Progenitor cell of endocrine pancreas (in vitro differentiated cells): Measurements from ENCODE around the gene SPEN. TPM values are rescaled to one million over a fixed set of nuclear protein-coding genes. Genes with fewer than 3 reads are reported as not detected.

Experiments
- DNase-seq: peaks from one replicate; pipeline ENCODE4 v3.0.0; 2021; ENCODE audit warnings: low spot score; ENCODE audit not compliant: unreplicated experiment
- H3K27ac Mint-ChIP-seq: 2 replicates; pipeline ENCODE4 v1.8.0; 2021; ENCODE audit warnings: mild to moderate bottlenecking, moderate library complexity, mixed read lengths
- H3K27me3 Mint-ChIP-seq: 2 replicates; pipeline ENCODE4 v1.8.0; 2021; ENCODE audit warnings: mixed read lengths
- H3K36me3 Mint-ChIP-seq: 2 replicates; pipeline ENCODE4 v1.8.0; 2022; ENCODE audit warnings: mixed read lengths; ENCODE audit not compliant: insufficient read depth
- H3K4me1 Mint-ChIP-seq: 2 replicates; pipeline ENCODE4 v1.8.0; 2021; ENCODE audit warnings: low read depth, mixed read lengths
- H3K4me3 Mint-ChIP-seq: 2 replicates; pipeline ENCODE4 v1.8.0; 2021; ENCODE audit warnings: low read depth, mild to moderate bottlenecking, moderate library complexity, mixed read lengths
- H3K9me3 Mint-ChIP-seq: 2 replicates; pipeline ENCODE4 v1.8.0; 2021; ENCODE audit warnings: low read depth, mixed read lengths
- CTCF ChIP-seq: fragments of 200-600 bp; sonication (generic); IDR thresholded peaks from one replicate; pipeline ENCODE4 v1.5.0; 2021; ENCODE audit warnings: antibody characterized with exemption, mild to moderate bottlenecking; ENCODE audit not compliant: unreplicated experiment
- total RNA-seq: library from RNA; stranded (reverse); gene quantifications from 2 replicates; pipeline ENCODE4 v1.2.1, GENCODE V29; 2021

Gene SPEN
- total RNA-seq, 1 donor from 2014 or later: 55.8 TPM

DNA sequence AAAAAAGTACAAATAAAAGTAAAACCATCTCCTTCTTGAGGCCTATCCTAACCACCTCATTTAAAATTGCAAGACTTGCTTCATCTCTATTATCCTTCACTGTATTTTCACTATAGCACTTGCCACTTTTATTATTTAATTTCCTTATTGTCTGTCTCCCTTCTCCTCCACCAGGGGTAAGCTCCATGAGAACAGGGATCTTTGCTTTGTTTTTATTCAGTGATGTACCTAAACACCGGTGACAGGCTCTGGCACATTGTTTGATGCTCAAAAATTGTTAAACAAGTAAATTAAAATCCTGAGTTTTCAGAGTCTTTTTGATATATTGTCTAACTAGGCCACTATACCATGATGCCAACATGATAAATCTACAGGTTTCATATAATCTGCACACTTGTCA lies 17.2 kb upstream of the SPEN start:
- TF ChIP-seq CTCF: peak; percentile 8
- Mint-ChIP-seq H3K4me1 (peaks cover 13% of the 10 kb centered on the region), H3K27me3 (no peaks in the 10 kb centered on the region), H3K4me3 (no peak overlapping the region), H3K36me3 (peaks cover 11% of the 10 kb centered on the region), H3K9me3 (peaks cover 5% of the 10 kb centered on the region), H3K27ac (no peak overlapping the region)
- DNase-seq: no peak

DNA sequence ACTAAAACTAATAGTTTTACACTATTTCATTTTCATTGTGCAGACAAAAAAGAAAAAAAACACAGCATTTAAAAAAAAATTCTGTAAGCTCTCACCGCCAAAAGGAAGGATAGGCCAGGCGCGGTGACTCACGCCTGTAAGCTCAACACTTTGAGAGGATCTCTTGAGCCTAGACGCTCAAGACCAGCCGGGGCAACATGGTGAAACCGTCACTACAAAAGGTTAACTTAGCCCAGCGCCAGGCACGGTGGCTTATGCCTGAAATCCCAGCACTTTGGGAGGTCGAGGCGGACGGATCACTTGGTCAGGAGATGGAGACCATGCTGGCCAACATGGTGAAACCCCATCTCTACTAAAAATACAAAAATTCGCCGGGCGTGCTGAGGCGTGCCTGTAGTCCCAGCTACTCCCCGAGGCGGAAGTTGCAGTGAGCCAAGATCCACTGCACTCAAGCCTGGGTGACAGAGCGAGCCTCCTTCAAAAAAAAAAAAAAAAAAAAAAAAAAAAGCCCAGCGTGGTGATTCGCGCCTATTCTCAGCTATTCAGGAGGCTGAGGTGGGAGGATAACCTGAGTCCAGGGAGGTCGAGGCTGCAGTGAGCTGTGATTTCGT lies 14.3 kb upstream of the SPEN start:
- peaks cover 11% of the 10 kb centered on the region for H3K36me3 Mint-ChIP-seq
- DNase-seq: no peak
- H3K27ac Mint-ChIP-seq: peak overlapping the region; percentile 100
- H3K9me3 Mint-ChIP-seq: peaks cover 5% of the 10 kb centered on the region
- no peak for TF ChIP-seq CTCF
- peaks cover 13% of the 10 kb centered on the region for H3K4me1 Mint-ChIP-seq
- no peaks in the 10 kb centered on the region for H3K27me3 Mint-ChIP-seq
- peak overlapping the region; percentile 84 for H3K4me3 Mint-ChIP-seq

- peaks cover 13% of the 10 kb centered on the region for H3K4me1 Mint-ChIP-seq
- no peaks in the 10 kb centered on the region for H3K27me3 Mint-ChIP-seq
- no peak for DNase-seq
- no peak for TF ChIP-seq CTCF
- H3K4me3 Mint-ChIP-seq: peak overlapping the region; percentile 84
- H3K36me3 Mint-ChIP-seq: peaks cover 11% of the 10 kb centered on the region
- peak overlapping the region; percentile 100 for H3K27ac Mint-ChIP-seq
- peaks cover 5% of the 10 kb centered on the region for H3K9me3 Mint-ChIP-seq
These were observed 13.6 kb upstream of the SPEN start for GRCh38 chr1:15833842-15834405.

GRCh38 chr1:15834406-15835204 lies 12.9 kb upstream of the SPEN start:
- peaks cover 13% of the 10 kb centered on the region for H3K4me1 Mint-ChIP-seq
- H3K27ac Mint-ChIP-seq: peak overlapping the region; percentile 100
- peak; percentile 81 for DNase-seq
- no peaks in the 10 kb centered on the region for H3K27me3 Mint-ChIP-seq
- peaks cover 10% of the 10 kb centered on the region for H3K36me3 Mint-ChIP-seq
- peaks cover 5% of the 10 kb centered on the region for H3K9me3 Mint-ChIP-seq
- H3K4me3 Mint-ChIP-seq: peak overlapping the region; percentile 84
- TF ChIP-seq CTCF: no peak

DNA sequence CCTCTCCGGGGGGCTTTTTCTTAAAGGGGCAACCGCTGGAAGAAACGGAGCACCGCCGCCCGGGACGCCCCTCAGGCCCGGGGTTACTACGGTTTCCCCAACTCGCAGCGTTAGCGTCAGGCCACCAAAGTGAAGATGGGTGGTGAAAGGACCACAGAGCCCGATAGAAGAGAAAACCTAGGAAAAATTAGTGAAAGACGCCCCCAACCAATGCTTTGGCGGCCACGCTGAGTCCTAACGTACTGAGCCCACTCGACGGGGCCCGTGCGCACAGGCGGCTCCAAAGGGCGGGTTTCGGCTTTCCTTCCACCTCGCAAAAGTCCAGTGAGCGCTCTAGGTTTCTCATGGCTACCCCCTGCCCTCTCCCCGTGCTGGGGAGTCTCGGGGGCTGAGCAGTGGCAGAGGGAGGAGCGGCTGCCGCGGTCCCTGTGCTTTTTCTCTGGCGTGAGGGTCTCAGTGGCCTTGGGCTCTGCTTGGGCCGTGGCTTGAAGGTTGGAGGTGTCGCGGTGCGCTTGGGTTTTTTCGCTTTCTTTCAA lies 12.2 kb upstream of the SPEN start:
- H3K36me3 Mint-ChIP-seq: peaks cover 10% of the 10 kb centered on the region
- peaks cover 5% of the 10 kb centered on the region for H3K9me3 Mint-ChIP-seq
- H3K4me1 Mint-ChIP-seq: peaks cover 11% of the 10 kb centered on the region
- DNase-seq: no peak
- TF ChIP-seq CTCF: no peak
- no peaks in the 10 kb centered on the region for H3K27me3 Mint-ChIP-seq
- peak overlapping the region; percentile 84 for H3K4me3 Mint-ChIP-seq
- H3K27ac Mint-ChIP-seq: peak overlapping the region; percentile 100
